ENCODE data around the gene PDE6C. TPM values are rescaled to one million over a fixed set of nuclear protein-coding genes. Genes with fewer than 3 reads are reported as not detected.

PDE6C gene
- total and polyA plus RNA-seq, 2 donors, result 0.06 TPM; not detected in 1

GRCh38 chr10:93599778-93600177 lies 12.6 kb upstream of the PDE6C start:
- 86% methylated on average over 4 of the region's 4 CpGs for WGBS
- DNase-seq (ENCODE audit: extremely low spot score), result no peak
- Histone ChIP-seq H3K4me1 (ENCODE audit: insufficient read depth) (no peaks in the 10 kb centered on the region), H3K36me3 (ENCODE audit: insufficient read depth) (no peaks in the 10 kb centered on the region), H3K4me3 (ENCODE audit: low read depth, low read length) (no peak overlapping the region), H3K27ac (ENCODE audit: low read depth) (no peak overlapping the region)

- no peak overlapping the region for H3K27ac ChIP-seq (ENCODE audit: low read depth)
- WGBS, result 8% methylated on average over 60 of the region's 60 CpGs
- no peaks in the 10 kb centered on the region for H3K4me1 ChIP-seq (ENCODE audit: insufficient read depth)
- H3K36me3 ChIP-seq (ENCODE audit: insufficient read depth), result no peaks in the 10 kb centered on the region
- no peak for DNase-seq (ENCODE audit: extremely low spot score)
- peak overlapping the region; percentile 60 for H3K4me3 ChIP-seq (ENCODE audit: low read depth, low read length)
These were observed 11.7 kb upstream of the PDE6C start for GRCh38 chr10:93600446-93601145.

GRCh38 chr10:93601146-93601773 lies 11.1 kb upstream of the PDE6C start, which contains the start of gene RBP4:
Gene RBP4 (minus strand): TSS chr10:93601235. CDS start chr10:93601028, 207 bp downstream.
- DNase-seq (ENCODE audit: extremely low spot score), result no peak
- peak within 1 kb of the TSS; percentile 60 for H3K4me3 ChIP-seq (ENCODE audit: low read depth, low read length)
- H3K27ac ChIP-seq (ENCODE audit: low read depth), result no peak within 1 kb of the TSS
- WGBS, result 2% methylated on average over 63 of the region's 63 CpGs
- no peaks in the 10 kb centered on the region for H3K4me1 ChIP-seq (ENCODE audit: insufficient read depth)
- no peaks in the 10 kb centered on the region for H3K36me3 ChIP-seq (ENCODE audit: insufficient read depth)

- DNase-seq (ENCODE audit: extremely low spot score), result no peak
- no peaks in the 10 kb centered on the region for H3K4me1 ChIP-seq (ENCODE audit: insufficient read depth)
- no peak overlapping the region for H3K4me3 ChIP-seq (ENCODE audit: low read depth, low read length)
- WGBS, result 11% methylated on average over 7 of the region's 7 CpGs
- no peak overlapping the region for H3K27ac ChIP-seq (ENCODE audit: low read depth)
- no peaks in the 10 kb centered on the region for H3K36me3 ChIP-seq (ENCODE audit: insufficient read depth)
These were observed 10.6 kb upstream of the PDE6C start for GRCh38 chr10:93601774-93602162.

- no peaks in the 10 kb centered on the region for H3K36me3 ChIP-seq (ENCODE audit: insufficient read depth)
- no peak overlapping the region for H3K27ac ChIP-seq (ENCODE audit: low read depth)
- no peak overlapping the region for H3K4me3 ChIP-seq (ENCODE audit: low read depth, low read length)
- H3K4me1 ChIP-seq (ENCODE audit: insufficient read depth), result no peaks in the 10 kb centered on the region
- no peak for DNase-seq (ENCODE audit: extremely low spot score)
- WGBS, result 91% methylated on average over 2 of the region's 2 CpGs
These were observed 9.3 kb upstream of the PDE6C start for GRCh38 chr10:93603023-93603422.

- H3K27ac ChIP-seq (ENCODE audit: low read depth), result no peak overlapping the region
- WGBS, result 50% methylated on average over 2 of the region's 2 CpGs
- no peaks in the 10 kb centered on the region for H3K36me3 ChIP-seq (ENCODE audit: insufficient read depth)
- H3K4me1 ChIP-seq (ENCODE audit: insufficient read depth), result no peaks in the 10 kb centered on the region
- DNase-seq (ENCODE audit: extremely low spot score), result no peak
- no peak overlapping the region for H3K4me3 ChIP-seq (ENCODE audit: low read depth, low read length)
These were observed 8.2 kb upstream of the PDE6C start for GRCh38 chr10:93604146-93604545.

GRCh38 chr10:93608421-93608820 lies 3.9 kb upstream of the PDE6C start:
- Histone ChIP-seq H3K4me1 (ENCODE audit: insufficient read depth) (no peaks in the 10 kb centered on the region), H3K27ac (ENCODE audit: low read depth) (no peak overlapping the region), H3K36me3 (ENCODE audit: insufficient read depth) (no peaks in the 10 kb centered on the region), H3K4me3 (ENCODE audit: low read depth, low read length) (no peak overlapping the region)
- WGBS, result 87% methylated on average over 3 of the region's 3 CpGs
- DNase-seq (ENCODE audit: extremely low spot score), result no peak

GRCh38 chr10:93613126-93613525 lies 789 bp downstream of the PDE6C start:
- 86% methylated on average over 3 of the region's 3 CpGs for WGBS
- no peak overlapping the region for H3K4me3 ChIP-seq (ENCODE audit: low read depth, low read length)
- no peaks in the 10 kb centered on the region for H3K36me3 ChIP-seq (ENCODE audit: insufficient read depth)
- DNase-seq (ENCODE audit: extremely low spot score), result no peak
- no peak overlapping the region for H3K27ac ChIP-seq (ENCODE audit: low read depth)
- H3K4me1 ChIP-seq (ENCODE audit: insufficient read depth), result no peaks in the 10 kb centered on the region

- no peak overlapping the region for H3K4me3 ChIP-seq (ENCODE audit: low read depth, low read length)
- no peaks in the 10 kb centered on the region for H3K4me1 ChIP-seq (ENCODE audit: insufficient read depth)
- 79% methylated on average over 7 of the region's 7 CpGs for WGBS
- no peaks in the 10 kb centered on the region for H3K36me3 ChIP-seq (ENCODE audit: insufficient read depth)
- H3K27ac ChIP-seq (ENCODE audit: low read depth), result no peak overlapping the region
- no peak for DNase-seq (ENCODE audit: extremely low spot score)
These were observed 1.9 kb downstream of the PDE6C start for GRCh38 chr10:93614101-93614825.

- WGBS, result 78% methylated on average over 9 of the region's 9 CpGs
These were observed 3.4 kb downstream of the PDE6C start for GRCh38 chr10:93615576-93616235.

GRCh38 chr10:93620925-93621324 lies 8.6 kb downstream of the PDE6C start:
- H3K4me1 ChIP-seq (ENCODE audit: insufficient read depth), result no peaks in the 10 kb centered on the region
- WGBS, result 75% methylated on average over 7 of the region's 7 CpGs
- no peak overlapping the region for H3K4me3 ChIP-seq (ENCODE audit: low read depth, low read length)
- H3K36me3 ChIP-seq (ENCODE audit: insufficient read depth), result no peaks in the 10 kb centered on the region
- no peak for DNase-seq (ENCODE audit: extremely low spot score)
- H3K27ac ChIP-seq (ENCODE audit: low read depth), result no peak overlapping the region

More at GRCh38 chr10:93615576-93616235, 3.4 kb downstream of the PDE6C start:
- no peak overlapping the region for H3K27ac ChIP-seq (ENCODE audit: low read depth)
- H3K36me3 ChIP-seq (ENCODE audit: insufficient read depth), result no peaks in the 10 kb centered on the region
- H3K4me3 ChIP-seq (ENCODE audit: low read depth, low read length), result no peak overlapping the region
- DNase-seq (ENCODE audit: extremely low spot score), result no peak
- no peaks in the 10 kb centered on the region for H3K4me1 ChIP-seq (ENCODE audit: insufficient read depth)

GRCh38 chr10:93622942-93623341 lies 10.6 kb downstream of the PDE6C start:
- Histone ChIP-seq H3K4me1 (ENCODE audit: insufficient read depth) (no peaks in the 10 kb centered on the region), H3K36me3 (ENCODE audit: insufficient read depth) (no peaks in the 10 kb centered on the region), H3K4me3 (ENCODE audit: low read depth, low read length) (no peak overlapping the region), H3K27ac (ENCODE audit: low read depth) (no peak overlapping the region)
- WGBS, result 66% methylated on average over 1 of the region's 1 CpG
- no peak for DNase-seq (ENCODE audit: extremely low spot score)

- Histone ChIP-seq H3K4me3 (ENCODE audit: low read depth, low read length) (no peak overlapping the region), H3K4me1 (ENCODE audit: insufficient read depth) (no peaks in the 10 kb centered on the region), H3K36me3 (ENCODE audit: insufficient read depth) (no peaks in the 10 kb centered on the region), H3K27ac (ENCODE audit: low read depth) (no peak overlapping the region)
- DNase-seq (ENCODE audit: extremely low spot score), result no peak
- WGBS, result 84% methylated on average over 4 of the region's 4 CpGs
These were observed 16.5 kb downstream of the PDE6C start for GRCh38 chr10:93628858-93629257.
